Central memory CD8-positive, alpha-beta T cell (primary cell): ENCODE results near the gene MZB1.

ENCODE experiments used
- ATAC-seq: fragments of 150-1000 bp; cut with Tn5 transposase; replicated peaks from 2 replicates; pipeline ENCODE4 v1.10.0; 2022; ENCODE audit warnings: mild to moderate bottlenecking, moderate FRiP score, moderate number of reproducible peaks; ENCODE audit not compliant: poor library complexity, severe bottlenecking; ENCODE audit errors: extremely low read depth
- DNase-seq, 2 donors: peaks; one replicate each; pipeline ENCODE4 v3.0.0; 2021; ENCODE audit warnings: low spot score in 2 of 2
- H3K27ac Mint-ChIP-seq: one replicate; pipeline ENCODE4 v1.8.0; 2022; ENCODE audit warnings: low read depth, mild to moderate bottlenecking, moderate library complexity, mixed read lengths
- H3K27me3 Mint-ChIP-seq: one replicate; pipeline ENCODE4 v1.8.0; 2022; ENCODE audit warnings: mixed read lengths
- H3K36me3 Mint-ChIP-seq: one replicate; pipeline ENCODE4 v1.8.0; 2022; ENCODE audit warnings: mild to moderate bottlenecking, moderate library complexity, mixed read lengths; ENCODE audit not compliant: insufficient read depth
- H3K4me1 Mint-ChIP-seq: one replicate; pipeline ENCODE4 v1.8.0; 2022; ENCODE audit warnings: mixed read lengths
- H3K4me3 Mint-ChIP-seq: one replicate; pipeline ENCODE4 v1.8.0; 2022; ENCODE audit warnings: mild to moderate bottlenecking, moderate library complexity, mixed read lengths
- H3K9me3 Mint-ChIP-seq: one replicate; pipeline ENCODE4 v1.8.0; 2022; ENCODE audit warnings: mixed read lengths

MZB1 gene

GRCh38 chr5:139385061-139386049 lies 4.4 kb downstream of the MZB1 start:
- no peaks in the 10 kb centered on the region for H3K27me3 Mint-ChIP-seq
- peak overlapping the region; percentile 80 for H3K4me3 Mint-ChIP-seq
- H3K27ac Mint-ChIP-seq, result peak overlapping the region; percentile 92
- H3K36me3 Mint-ChIP-seq, result peaks cover 14% of the 10 kb centered on the region
- no peaks in the 10 kb centered on the region for H3K9me3 Mint-ChIP-seq
- DNase-seq (no peak), ATAC-seq (no peak)
- peaks cover 39% of the 10 kb centered on the region for H3K4me1 Mint-ChIP-seq

GRCh38 chr5:139384591-139385051 lies 5.1 kb downstream of the MZB1 start:
- Mint-ChIP-seq H3K27ac (peak overlapping the region; percentile 92), H3K4me3 (peak overlapping the region; percentile 80), H3K27me3 (no peaks in the 10 kb centered on the region), H3K36me3 (peaks cover 11% of the 10 kb centered on the region), H3K4me1 (peaks cover 31% of the 10 kb centered on the region), H3K9me3 (no peaks in the 10 kb centered on the region)
- no peak for ATAC-seq
- DNase-seq, result no peak

- peaks cover 8% of the 10 kb centered on the region for H3K36me3 Mint-ChIP-seq
- no peak for ATAC-seq
- peaks cover 26% of the 10 kb centered on the region for H3K4me1 Mint-ChIP-seq
- H3K9me3 Mint-ChIP-seq, result no peaks in the 10 kb centered on the region
- peak overlapping the region; percentile 92 for H3K27ac Mint-ChIP-seq
- no peaks in the 10 kb centered on the region for H3K27me3 Mint-ChIP-seq
- no peak for DNase-seq
- no peak overlapping the region for H3K4me3 Mint-ChIP-seq
These were observed 5.6 kb downstream of the MZB1 start for GRCh38 chr5:139383993-139384590.

- H3K36me3 Mint-ChIP-seq, result peaks cover 8% of the 10 kb centered on the region
- no peaks in the 10 kb centered on the region for H3K9me3 Mint-ChIP-seq
- no peak within 1 kb of the TSS for H3K4me3 Mint-ChIP-seq
- no peak for DNase-seq
- H3K27ac Mint-ChIP-seq, result peak within 1 kb of the TSS; percentile 92
- H3K4me1 Mint-ChIP-seq, result peaks cover 24% of the 10 kb centered on the region
- H3K27me3 Mint-ChIP-seq, result no peaks in the 10 kb centered on the region
- no peak for ATAC-seq
These were observed 6.3 kb downstream of the MZB1 start, which contains the start of gene SLC23A1 for GRCh38 chr5:139383275-139383992. Gene SLC23A1, minus strand, starts transcription at chr5:139383297. Its CDS starts 44 bp downstream, at chr5:139383253.

GRCh38 chr5:139382807-139383206 lies 6.9 kb downstream of the MZB1 start:
- no peak for ATAC-seq
- H3K9me3 Mint-ChIP-seq, result no peaks in the 10 kb centered on the region
- no peaks in the 10 kb centered on the region for H3K27me3 Mint-ChIP-seq
- H3K27ac Mint-ChIP-seq, result no peak overlapping the region
- H3K36me3 Mint-ChIP-seq, result peaks cover 6% of the 10 kb centered on the region
- no peak for DNase-seq
- H3K4me3 Mint-ChIP-seq, result no peak overlapping the region
- H3K4me1 Mint-ChIP-seq, result peaks cover 24% of the 10 kb centered on the region

- Mint-ChIP-seq H3K27me3 (no peaks in the 10 kb centered on the region), H3K4me1 (peaks cover 24% of the 10 kb centered on the region), H3K9me3 (no peaks in the 10 kb centered on the region), H3K4me3 (no peak overlapping the region), H3K36me3 (peaks cover 6% of the 10 kb centered on the region), H3K27ac (no peak overlapping the region)
- no peak for DNase-seq
- no peak for ATAC-seq
These were observed 7.6 kb downstream of the MZB1 start for GRCh38 chr5:139381837-139382761.

- peaks cover 7% of the 10 kb centered on the region for H3K4me1 Mint-ChIP-seq
- no peaks in the 10 kb centered on the region for H3K9me3 Mint-ChIP-seq
- H3K4me3 Mint-ChIP-seq, result no peak overlapping the region
- ATAC-seq (no peak), DNase-seq (no peak)
- no peaks in the 10 kb centered on the region for H3K27me3 Mint-ChIP-seq
- H3K27ac Mint-ChIP-seq, result no peak overlapping the region
- peaks cover 5% of the 10 kb centered on the region for H3K36me3 Mint-ChIP-seq
These were observed 9.9 kb downstream of the MZB1 start for GRCh38 chr5:139379626-139380449.

GRCh38 chr5:139378941-139379361 lies 10.8 kb downstream of the MZB1 start:
- H3K4me3 Mint-ChIP-seq, result no peak overlapping the region
- ATAC-seq (no peak), DNase-seq (no peak)
- no peaks in the 10 kb centered on the region for H3K27me3 Mint-ChIP-seq
- no peak overlapping the region for H3K27ac Mint-ChIP-seq
- no peaks in the 10 kb centered on the region for H3K9me3 Mint-ChIP-seq
- H3K4me1 Mint-ChIP-seq, result no peaks in the 10 kb centered on the region
- peaks cover 7% of the 10 kb centered on the region for H3K36me3 Mint-ChIP-seq

GRCh38 chr5:139378101-139378825 lies 11.4 kb downstream of the MZB1 start:
- H3K9me3 Mint-ChIP-seq, result no peaks in the 10 kb centered on the region
- no peaks in the 10 kb centered on the region for H3K27me3 Mint-ChIP-seq
- no peaks in the 10 kb centered on the region for H3K4me1 Mint-ChIP-seq
- no peak overlapping the region for H3K27ac Mint-ChIP-seq
- ATAC-seq (no peak), DNase-seq (no peak)
- peaks cover 9% of the 10 kb centered on the region for H3K36me3 Mint-ChIP-seq
- H3K4me3 Mint-ChIP-seq, result no peak overlapping the region

GRCh38 chr5:139377226-139377625 lies 12.5 kb downstream of the MZB1 start:
- no peaks in the 10 kb centered on the region for H3K27me3 Mint-ChIP-seq
- no peaks in the 10 kb centered on the region for H3K9me3 Mint-ChIP-seq
- H3K4me1 Mint-ChIP-seq, result no peaks in the 10 kb centered on the region
- DNase-seq (no peak), ATAC-seq (no peak)
- no peak overlapping the region for H3K4me3 Mint-ChIP-seq
- H3K27ac Mint-ChIP-seq, result peak overlapping the region; percentile 49
- H3K36me3 Mint-ChIP-seq, result peaks cover 11% of the 10 kb centered on the region

GRCh38 chr5:139376364-139376763 lies 13.3 kb downstream of the MZB1 start:
- Mint-ChIP-seq H3K4me1 (no peaks in the 10 kb centered on the region), H3K36me3 (peaks cover 15% of the 10 kb centered on the region), H3K27me3 (no peaks in the 10 kb centered on the region), H3K9me3 (no peaks in the 10 kb centered on the region), H3K4me3 (no peak overlapping the region), H3K27ac (no peak overlapping the region)
- DNase-seq, result no peak
- no peak for ATAC-seq
